NCI-H146 treated with DMSO at 0.1 percent for 48 hours (cell line): ENCODE data around the gene PHF13.

Experiments
- DNase-seq: peaks from one replicate; lab custom pipeline; 2025; ENCODE audit not compliant: unreplicated experiment; lab: John Stamatoyannopoulos, UW

PHF13 gene

GRCh38 chr1:6613361-6614018 is at the start of gene PHF13:
Gene PHF13, plus strand, starts transcription at chr1:6613731. Its CDS starts 336 bp downstream, at chr1:6614067.
- peak; percentile 89 for DNase-seq

GRCh38 chr1:6569033-6569432 is 44.5 kb upstream of the PHF13 start:
- no peak for DNase-seq

- no peak for DNase-seq
These were observed 43.4 kb upstream of the PHF13 start for GRCh38 chr1:6570100-6570499.

GRCh38 chr1:6570987-6571386 is 42.5 kb upstream of the PHF13 start:
- no peak for DNase-seq

GRCh38 chr1:6572653-6573383 is 40.7 kb upstream of the PHF13 start:
- DNase-seq: no peak

- no peak for DNase-seq
These were observed 39.4 kb upstream of the PHF13 start for GRCh38 chr1:6574025-6574620.

- DNase-seq: no peak
These were observed 38.7 kb upstream of the PHF13 start for GRCh38 chr1:6574818-6575217.

- DNase-seq: no peak
These were observed 35.6 kb upstream of the PHF13 start for GRCh38 chr1:6577831-6578525.

- DNase-seq: no peak
These were observed 34.7 kb upstream of the PHF13 start for GRCh38 chr1:6578624-6579373.

GRCh38 chr1:6579374-6580118 is 34.0 kb upstream of the PHF13 start, which contains the start of gene ZBTB48:
Gene ZBTB48, plus strand, starts transcription at chr1:6579994. Its CDS starts 616 bp downstream, at chr1:6580610.
- peak; percentile 76 for DNase-seq

GRCh38 chr1:6580119-6580592 is 33.4 kb upstream of the PHF13 start:
- DNase-seq: no peak

- no peak for DNase-seq
These were observed 32.7 kb upstream of the PHF13 start for GRCh38 chr1:6580593-6581409.

GRCh38 chr1:6581561-6582305 is 31.8 kb upstream of the PHF13 start:
- no peak for DNase-seq

GRCh38 chr1:6582370-6582769 is 31.2 kb upstream of the PHF13 start:
- DNase-seq: no peak

GRCh38 chr1:6584126-6585080 is 29.1 kb upstream of the PHF13 start:
- no peak for DNase-seq

GRCh38 chr1:6585081-6585722 is 28.3 kb upstream of the PHF13 start:
- DNase-seq: no peak

- DNase-seq: no peak
These were observed 27.7 kb upstream of the PHF13 start for GRCh38 chr1:6585841-6586240.
